Measurements from ENCODE around the gene SNX21. TPM values are rescaled to one million over a fixed set of nuclear protein-coding genes. Genes with fewer than 3 reads are reported as not detected.
"Not testable (repeated sequence)": the region's sequence is repeated elsewhere in the genome, so short reads cannot be mapped to it uniquely, and the experiment has no call there.

Gene SNX21
- total and polyA plus RNA-seq, 2 donors (not counting 1 experiment from before 2014, with no cell fraction given) = 2.2 to 2.4 TPM

GRCh38 chr20:45872626-45873025 is 39.0 kb downstream of the SNX21 start:
- peaks cover 2 to 15% of the 10 kb centered on the region in 2 experiments for H3K36me3 ChIP-seq (replicated peaks in 1 of 2; ENCODE audit: control extremely low read depth in 1 of 2, control insufficient read depth in 1 of 2, extremely low read depth in 1 of 2, insufficient read depth in 2 of 2, low read length in 1 of 2)
- intact Hi-C loops (cut with micrococcal nuclease) = no loop called here
- no peaks in the 10 kb centered on the region for H4K20me1 ChIP-seq (ENCODE audit: control insufficient read depth, insufficient read depth, low read length, poor library complexity, severe bottlenecking)
- POLR2A ChIA-PET = interaction anchor here (0.8 kb wide), 1 partner anchor 9 kb away, joined by 3 read pairs; no protein-coding TSS in a partner anchor
- TF ChIP-seq EZH2 (IDR thresholded peaks at IDR 0.05; ENCODE audit: borderline replicate concordance, insufficient read depth, low read depth, low read length, poor library complexity, severe bottlenecking) = no peak
- DNase-seq = no peak
- Mint-ChIP-seq H3K27ac (no peak overlapping the region), H3K27me3 (no peaks in the 10 kb centered on the region), H3K4me3 (no peak overlapping the region), H3K4me1 (no peaks in the 10 kb centered on the region), H3K9me3 (ENCODE audit: insufficient read depth) (no peaks in the 10 kb centered on the region)
- H3K4me1 ChIP-seq (ENCODE audit: control insufficient read depth in 2 of 2, insufficient read depth in 2 of 2, low read length in 2 of 2) = no peaks in the 10 kb centered on the region
- H2AFZ ChIP-seq (ENCODE audit: insufficient read depth, low read depth, low read length, poor library complexity, severe bottlenecking) = no peak overlapping the region
- no peaks in the 10 kb centered on the region for H3K9me3 ChIP-seq (ENCODE audit: control extremely low read depth in 1 of 3, control insufficient read depth in 2 of 3, insufficient read depth in 1 of 3, low read length in 2 of 3)
- H3K9ac ChIP-seq (ENCODE audit: low read length) = no peak overlapping the region
- H3K4me2 ChIP-seq (replicated peaks; ENCODE audit: low read depth, low read length, poor library complexity, severe bottlenecking) = no peak overlapping the region
- H3K27ac ChIP-seq (ENCODE audit: low read length in 2 of 2) = no peak overlapping the region
- WGBS (ENCODE audit: insufficient coverage) = 97% methylated on average over 3 of the region's 4 CpGs
- no peaks in the 10 kb centered on the region for H3K79me2 ChIP-seq (ENCODE audit: control insufficient read depth, insufficient read depth, low read length)
- H3K27me3 ChIP-seq (replicated peaks in 1 of 4; ENCODE audit: control extremely low read depth in 1 of 4, control insufficient read depth in 3 of 4, insufficient read depth in 4 of 4, low read length in 3 of 4) = no peaks in the 10 kb centered on the region
- CTCF ChIA-PET = interaction anchor here (1.4 kb wide), 1 partner anchor 31 kb away, joined by 3 read pairs; no protein-coding TSS in a partner anchor
- ATAC-seq (ENCODE audit: low read depth) = no peak
- no peak overlapping the region for H3K4me3 ChIP-seq (ENCODE audit: control extremely low read depth in 1 of 5, extremely low read depth in 1 of 5, insufficient read depth in 1 of 5, low read depth in 2 of 5, low read length in 4 of 5)

GRCh38 chr20:45873409-45874103 is 40.0 kb downstream of the SNX21 start:
- Histone ChIP-seq H3K27ac (ENCODE audit: low read length in 2 of 2) (no peak overlapping the region), H2AFZ (ENCODE audit: insufficient read depth, low read depth, low read length, poor library complexity, severe bottlenecking) (no peak overlapping the region), H3K4me2 (replicated peaks; ENCODE audit: low read depth, low read length, poor library complexity, severe bottlenecking) (no peak overlapping the region), H4K20me1 (ENCODE audit: control insufficient read depth, insufficient read depth, low read length, poor library complexity, severe bottlenecking) (no peaks in the 10 kb centered on the region), H3K79me2 (ENCODE audit: control insufficient read depth, insufficient read depth, low read length) (no peaks in the 10 kb centered on the region), H3K9me3 (ENCODE audit: control extremely low read depth in 1 of 3, control insufficient read depth in 2 of 3, insufficient read depth in 1 of 3, low read length in 2 of 3) (no peaks in the 10 kb centered on the region), H3K9ac (ENCODE audit: low read length) (no peak overlapping the region), H3K27me3 (replicated peaks in 1 of 4; ENCODE audit: control extremely low read depth in 1 of 4, control insufficient read depth in 3 of 4, insufficient read depth in 4 of 4, low read length in 3 of 4) (no peaks in the 10 kb centered on the region), H3K36me3 (replicated peaks in 1 of 2; ENCODE audit: control extremely low read depth in 1 of 2, control insufficient read depth in 1 of 2, extremely low read depth in 1 of 2, insufficient read depth in 2 of 2, low read length in 1 of 2) (peaks cover 2 to 24% of the 10 kb centered on the region in 2 experiments), H3K4me3 (ENCODE audit: control extremely low read depth in 1 of 5, extremely low read depth in 1 of 5, insufficient read depth in 1 of 5, low read depth in 2 of 5, low read length in 4 of 5) (no peak overlapping the region), H3K4me1 (ENCODE audit: control insufficient read depth in 2 of 2, insufficient read depth in 2 of 2, low read length in 2 of 2) (no peaks in the 10 kb centered on the region)
- Mint-ChIP-seq H3K4me1 (no peaks in the 10 kb centered on the region), H3K4me3 (no peak overlapping the region), H3K27me3 (no peaks in the 10 kb centered on the region), H3K9me3 (ENCODE audit: insufficient read depth) (no peaks in the 10 kb centered on the region), H3K27ac (no peak overlapping the region)
- TF ChIP-seq EZH2 (IDR thresholded peaks at IDR 0.05; ENCODE audit: borderline replicate concordance, insufficient read depth, low read depth, low read length, poor library complexity, severe bottlenecking) = no peak
- TF ChIP-seq CTCF (IDR thresholded peaks at IDR 0.05) = no peak
- intact Hi-C loops (cut with micrococcal nuclease) = no loop called here
- WGBS (ENCODE audit: insufficient coverage) = no CpG with 5 or more reads among the region's 1 CpG
- DNase-seq = no peak
- CTCF ChIA-PET = interaction anchor here (1.4 kb wide), 1 partner anchor 32 kb away, joined by 3 read pairs; no protein-coding TSS in a partner anchor
- POLR2A ChIA-PET = interaction anchor here (1.6 kb wide), 1 partner anchor 61 kb away, joined by 3 read pairs; the partner anchor contains the start of gene PCIF1
- no peak for ATAC-seq (ENCODE audit: low read depth)

- intact Hi-C loops (cut with micrococcal nuclease); H3K79me2 ChIP-seq (ENCODE audit: control insufficient read depth, insufficient read depth, low read length); H3K27ac ChIP-seq (ENCODE audit: low read length in 2 of 2); H3K27me3 Mint-ChIP-seq; H3K27me3 ChIP-seq (replicated peaks in 1 of 4; ENCODE audit: control extremely low read depth in 1 of 4, control insufficient read depth in 3 of 4, insufficient read depth in 4 of 4, low read length in 3 of 4); CTCF ChIA-PET; H3K9ac ChIP-seq (ENCODE audit: low read length); H3K4me2 ChIP-seq (replicated peaks; ENCODE audit: low read depth, low read length, poor library complexity, severe bottlenecking); H3K9me3 Mint-ChIP-seq (ENCODE audit: insufficient read depth); H3K4me3 ChIP-seq (ENCODE audit: control extremely low read depth in 1 of 5, extremely low read depth in 1 of 5, insufficient read depth in 1 of 5, low read depth in 2 of 5, low read length in 4 of 5); H3K4me1 Mint-ChIP-seq; H3K27ac Mint-ChIP-seq; H3K4me1 ChIP-seq (ENCODE audit: control insufficient read depth in 2 of 2, insufficient read depth in 2 of 2, low read length in 2 of 2); DNase-seq; H4K20me1 ChIP-seq (ENCODE audit: control insufficient read depth, insufficient read depth, low read length, poor library complexity, severe bottlenecking); ATAC-seq (ENCODE audit: low read depth); H2AFZ ChIP-seq (ENCODE audit: insufficient read depth, low read depth, low read length, poor library complexity, severe bottlenecking); H3K9me3 ChIP-seq (ENCODE audit: control extremely low read depth in 1 of 3, control insufficient read depth in 2 of 3, insufficient read depth in 1 of 3, low read length in 2 of 3); H3K4me3 Mint-ChIP-seq: not testable (repeated sequence)
- peaks cover 2 to 24% of the 10 kb centered on the region in 2 experiments for H3K36me3 ChIP-seq (replicated peaks in 1 of 2; ENCODE audit: control extremely low read depth in 1 of 2, control insufficient read depth in 1 of 2, extremely low read depth in 1 of 2, insufficient read depth in 2 of 2, low read length in 1 of 2)
- POLR2A ChIA-PET = interaction anchor here (1.2 to 1.6 kb wide), 2 partner anchors 35 to 61 kb away, joined by 3 to 6 read pairs; partner anchors contain the start of gene PCIF1
- 99% methylated on average over 8 of the region's 10 CpGs for WGBS (ENCODE audit: insufficient coverage)
These were observed 40.5 kb downstream of the SNX21 start for GRCh38 chr20:45874104-45874481.
